ENCODE data around the gene ST6GALNAC4.

ST6GALNAC4 gene

DNA sequence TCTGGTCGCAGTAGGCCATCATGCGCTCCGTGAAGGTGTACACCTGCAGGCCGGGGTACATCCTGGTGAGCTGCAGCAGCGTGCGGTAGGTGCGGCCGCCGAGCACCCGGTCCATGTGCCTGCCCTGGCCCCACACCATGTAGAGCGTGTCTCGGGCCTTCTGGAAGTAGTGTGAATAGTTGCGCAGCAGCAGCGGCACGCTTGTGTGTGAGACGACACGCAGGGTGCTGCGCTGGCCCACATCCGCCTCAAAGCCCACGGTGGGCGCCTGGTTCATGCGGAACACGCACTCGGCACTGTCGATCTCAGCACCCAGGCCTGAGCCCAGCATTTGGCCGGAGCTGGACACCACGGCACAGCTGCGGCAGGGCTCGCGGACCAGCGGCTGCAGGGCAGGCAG is 4.5 kb downstream of the ST6GALNAC4 start:
- no peak for DNase-seq (ENCODE audit: low read depth in 2 of 2)

DNA sequence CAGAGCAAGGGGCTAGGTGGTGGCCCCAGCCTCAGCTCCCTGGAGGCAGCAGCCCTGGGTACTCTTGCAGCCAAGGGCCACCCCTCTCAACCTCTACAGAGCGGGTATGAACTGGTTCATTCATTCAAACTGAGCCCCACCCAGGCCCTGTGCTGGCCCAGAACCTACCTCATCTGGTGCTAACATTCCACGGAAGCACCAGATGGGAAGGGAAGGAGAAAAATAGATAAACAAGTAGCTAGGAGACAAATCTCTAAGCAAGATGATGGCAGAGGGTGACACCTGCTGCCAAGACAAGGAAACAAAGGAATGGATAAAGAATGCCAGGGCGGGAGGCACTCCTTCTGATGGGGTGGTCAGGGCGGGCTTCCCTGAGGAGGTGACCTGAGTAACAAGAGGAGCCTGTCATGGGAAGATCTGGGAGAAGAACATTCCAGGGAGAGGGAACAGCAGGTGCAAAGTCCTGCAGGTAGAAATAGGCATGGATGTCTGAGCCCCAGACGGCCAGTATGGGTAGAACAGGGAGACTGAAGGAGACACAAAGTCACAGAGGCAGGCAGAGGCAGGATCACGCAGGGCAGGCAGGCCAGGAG is 6.1 kb downstream of the ST6GALNAC4 start:
- DNase-seq (ENCODE audit: low read depth in 2 of 2): no peak

DNA sequence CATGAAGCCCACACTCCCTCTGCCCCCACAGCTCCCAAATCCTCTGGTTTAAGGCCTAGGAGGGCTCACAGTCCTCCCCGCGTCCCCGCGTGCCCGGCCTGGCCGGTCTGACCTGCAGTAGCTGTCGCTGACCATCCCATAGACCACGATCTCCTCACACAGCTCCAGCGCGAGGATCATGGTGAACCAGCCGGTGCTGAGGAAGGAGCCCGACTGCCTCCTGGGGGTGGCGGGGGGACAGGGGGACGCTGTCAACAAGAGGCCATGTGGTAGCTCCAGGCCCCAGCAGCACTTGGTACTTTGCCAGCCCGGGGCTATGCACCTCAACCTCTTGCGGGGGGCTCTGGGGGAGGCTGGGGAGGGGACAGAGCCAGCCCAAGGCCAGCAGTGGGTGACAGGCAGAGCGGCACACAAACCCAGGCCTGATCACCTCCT is 7.0 kb downstream of the ST6GALNAC4 start:
- no peak for DNase-seq (ENCODE audit: low read depth in 2 of 2)

DNA sequence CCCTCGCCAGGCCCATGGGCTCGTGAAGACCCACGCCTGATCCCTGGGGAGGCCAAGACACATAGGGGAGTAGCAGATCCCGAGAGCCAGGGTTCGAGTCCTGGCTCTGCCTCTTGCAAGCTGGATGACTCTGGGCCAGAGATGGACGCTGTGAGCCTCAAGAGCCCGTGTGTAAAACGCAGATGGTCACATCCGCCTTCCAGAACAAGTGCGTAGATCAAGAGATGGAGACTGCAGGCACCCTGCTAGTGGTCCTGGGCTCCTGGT is 8.2 kb downstream of the ST6GALNAC4 start:
- no peak for DNase-seq (ENCODE audit: low read depth in 2 of 2)

DNA sequence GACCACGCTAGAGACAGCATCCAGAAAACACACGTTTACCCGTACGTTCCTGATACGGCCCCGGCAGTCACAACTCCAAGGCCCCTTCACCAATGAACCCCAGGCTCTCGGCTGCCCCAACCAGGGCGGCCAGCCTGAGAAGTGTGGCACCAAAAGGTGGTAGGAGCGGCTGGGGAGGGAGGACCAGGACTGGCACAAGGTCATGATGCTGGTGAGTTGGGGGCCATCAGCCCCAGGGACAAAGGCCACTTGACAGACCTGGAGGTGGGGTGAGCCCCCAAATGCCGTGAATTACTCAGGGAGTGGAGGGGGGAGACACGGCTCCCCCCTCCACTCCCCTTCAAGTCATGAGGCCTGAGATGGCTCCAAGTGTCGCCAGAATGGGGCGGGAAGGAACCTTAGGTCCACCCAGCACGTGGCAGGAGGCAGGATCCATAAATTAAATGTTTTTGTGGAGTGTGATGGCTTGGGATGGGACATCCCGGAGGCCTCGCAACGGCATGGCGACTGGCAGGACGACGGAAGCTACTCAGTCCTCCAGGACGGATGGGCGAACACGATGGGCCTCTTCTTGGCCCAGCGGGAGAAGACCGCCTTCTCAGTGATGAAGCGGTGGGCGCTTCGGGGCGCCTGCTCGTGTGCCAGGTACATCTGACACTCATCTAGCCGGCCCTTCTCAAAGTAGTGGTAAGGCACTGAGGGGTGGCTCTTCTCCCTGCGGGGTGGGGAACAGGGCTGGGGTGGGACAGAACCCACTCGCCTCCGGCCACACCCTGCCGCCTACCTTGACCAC is 8.8 kb downstream of the ST6GALNAC4 start:
- DNase-seq (ENCODE audit: low read depth in 2 of 2): no peak

DNA sequence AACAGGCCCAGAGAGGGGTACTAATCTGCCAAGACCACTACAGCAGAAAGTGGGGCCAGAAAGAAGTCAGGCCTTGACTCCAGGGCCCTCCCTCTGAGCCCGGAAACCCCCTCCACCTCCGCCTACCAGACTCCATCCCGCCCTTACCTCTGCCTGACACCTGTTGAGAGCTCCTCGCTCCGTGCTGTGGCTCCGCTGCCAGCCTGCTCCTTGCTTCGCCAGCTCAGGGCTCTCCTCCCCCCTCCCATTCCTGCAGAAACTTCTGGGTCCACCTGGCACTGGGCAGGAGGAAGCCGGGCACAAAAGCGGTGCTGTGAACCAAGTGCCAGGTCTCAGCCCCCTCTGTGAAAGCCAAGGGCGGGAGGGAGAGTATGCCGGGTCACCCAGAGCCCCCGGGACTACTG is 11.1 kb downstream of the ST6GALNAC4 start:
- DNase-seq (ENCODE audit: low read depth in 2 of 2): no peak

DNA sequence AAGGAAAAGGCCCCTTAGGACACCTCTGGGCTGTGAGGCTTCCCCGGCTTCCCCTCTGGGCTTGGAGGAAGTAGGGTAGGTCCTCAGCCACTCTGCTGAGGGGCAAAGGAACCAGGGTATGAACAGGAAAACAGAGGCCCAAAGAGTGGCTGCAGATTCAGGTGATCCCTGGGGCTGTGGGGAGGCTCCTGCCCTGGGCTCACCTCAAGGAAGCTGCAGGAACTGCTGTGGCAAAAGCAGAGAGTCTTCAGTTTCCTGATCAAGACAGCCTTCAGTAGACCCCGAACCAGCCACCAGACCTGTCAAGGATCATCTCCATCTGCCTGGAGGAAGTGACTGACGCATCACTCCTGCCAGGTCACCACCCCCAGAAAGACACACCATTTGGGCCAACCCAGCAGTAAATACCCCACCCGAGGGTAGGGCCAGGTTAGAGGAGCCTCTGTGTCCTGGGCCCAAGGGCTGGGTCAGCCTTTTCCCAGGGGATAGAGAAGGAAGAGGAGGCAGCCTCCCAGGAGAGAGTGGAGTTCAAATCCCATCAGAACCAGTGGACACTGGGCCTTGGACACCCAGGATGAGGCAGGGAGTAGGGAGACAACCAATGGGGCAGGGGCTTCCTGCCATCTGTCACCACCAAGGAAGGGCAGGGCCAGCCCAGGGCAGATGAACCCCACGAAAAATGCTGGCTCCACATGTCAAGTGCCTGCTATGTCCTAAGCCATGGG is 11.7 kb downstream of the ST6GALNAC4 start:
- DNase-seq (ENCODE audit: low read depth in 2 of 2): no peak

DNA sequence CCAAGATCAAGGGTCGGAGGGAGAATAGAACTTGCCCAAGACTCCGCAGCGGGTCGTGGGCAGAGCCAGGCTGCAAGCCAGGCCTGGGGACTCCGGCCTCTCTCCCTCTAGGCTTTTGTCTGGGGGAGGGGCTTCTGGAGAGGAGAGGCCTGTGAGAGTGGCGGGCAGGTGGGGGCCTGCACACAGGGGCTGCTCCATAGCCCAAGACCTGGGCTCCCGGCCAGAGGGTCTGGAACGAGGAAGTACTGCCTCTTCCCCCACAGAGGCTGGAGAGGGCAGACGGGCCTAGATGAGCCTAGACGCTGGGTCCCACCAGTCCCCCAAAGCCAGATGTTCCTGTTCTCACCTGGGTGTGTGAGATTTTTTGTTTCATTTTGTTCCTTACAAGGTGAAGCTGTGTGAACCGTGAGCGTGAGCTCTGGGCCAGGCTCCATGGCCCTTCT is 12.3 kb downstream of the ST6GALNAC4 start:
- DNase-seq (ENCODE audit: low read depth in 2 of 2): no peak

DNA sequence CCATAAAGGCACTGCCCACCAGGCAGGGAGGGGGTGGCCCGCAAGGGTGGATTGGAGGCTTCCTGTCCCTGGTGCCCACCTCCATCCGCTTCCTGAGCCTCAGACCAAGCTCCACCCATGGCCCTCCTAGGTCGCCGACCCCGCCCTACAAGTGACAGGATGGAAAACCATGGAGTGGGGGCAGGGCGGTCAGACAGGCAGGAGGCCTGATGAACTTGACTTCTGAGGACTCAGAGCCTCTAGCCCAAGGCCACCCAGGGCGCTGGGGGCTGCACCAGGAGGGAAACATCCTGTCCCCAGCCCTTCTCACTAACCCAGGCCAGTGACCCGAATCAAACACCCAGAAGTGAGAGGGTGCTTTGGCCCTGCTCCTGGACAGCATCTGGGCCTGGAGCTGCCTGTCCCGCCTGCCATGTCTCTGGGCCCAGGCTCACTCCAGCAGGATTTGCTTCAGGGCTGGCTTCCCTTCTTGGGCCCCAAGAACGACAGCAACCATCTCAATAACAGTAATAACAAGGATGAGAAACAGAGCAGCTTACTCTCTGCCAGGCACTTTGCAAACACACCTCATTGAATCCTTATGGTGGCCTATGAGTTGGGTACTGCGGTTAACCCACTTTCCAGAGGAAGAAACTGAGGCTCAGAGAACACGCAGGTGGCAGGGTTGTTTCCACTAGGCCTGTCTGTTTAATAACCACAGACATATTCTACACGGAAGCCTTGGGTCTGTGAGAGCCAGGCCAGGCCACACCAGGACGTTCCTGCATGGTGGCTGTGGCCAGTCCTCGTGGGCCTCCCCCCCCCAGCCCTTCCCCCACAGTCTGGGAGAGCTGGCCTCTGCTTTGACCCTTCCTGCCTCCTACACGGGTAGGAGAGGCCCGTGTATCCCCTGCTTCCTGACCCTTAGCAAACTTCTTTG is 13.0 kb downstream of the ST6GALNAC4 start:
- DNase-seq (ENCODE audit: low read depth in 2 of 2): peak; percentile 82 to 86

DNA sequence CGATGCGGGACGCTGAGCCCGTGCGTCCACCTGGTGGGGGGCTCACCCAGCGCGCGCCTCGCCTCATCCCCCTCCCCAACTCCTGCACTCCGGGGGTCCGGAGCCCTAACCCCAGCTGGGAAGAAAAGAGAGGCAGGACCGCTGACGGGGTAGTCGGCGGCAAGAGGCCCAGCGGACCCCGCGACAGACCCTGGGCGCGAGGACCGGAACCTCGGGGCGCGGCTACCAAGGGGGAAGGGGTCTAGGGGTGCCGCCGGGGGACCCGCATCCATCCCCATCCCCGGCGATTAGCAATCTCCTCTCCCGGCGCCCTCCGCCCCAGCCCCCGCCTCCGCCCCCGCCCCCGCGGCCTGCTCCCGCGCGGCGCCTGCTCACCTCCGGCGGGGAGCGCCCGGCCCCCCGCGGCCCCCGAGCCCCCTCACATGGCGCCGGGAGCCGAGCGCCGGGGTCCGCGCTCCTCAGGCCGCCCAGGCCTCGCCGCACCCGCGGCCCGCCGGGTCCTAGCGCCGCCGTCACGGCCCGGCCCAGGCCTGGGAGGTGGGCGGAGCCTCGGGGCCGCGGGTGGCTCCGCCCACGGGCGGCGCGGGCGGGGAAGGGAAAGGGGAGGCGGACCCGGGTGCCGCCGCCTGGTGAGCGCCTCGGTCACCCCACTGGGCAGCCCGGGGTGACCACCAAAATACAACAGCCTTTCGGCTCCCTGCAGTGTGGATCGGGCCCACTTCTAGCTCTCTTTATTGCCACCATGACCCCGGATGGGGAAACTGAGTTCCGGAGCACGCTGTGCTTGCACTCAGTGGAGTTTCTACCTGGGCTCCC is 17.5 kb downstream of the ST6GALNAC4 start, which contains the start of gene ST6GALNAC6:
Gene ST6GALNAC6 (minus strand): TSS at position 476 of the 816 bp plus-strand sequence. CDS start 1,622 bp downstream, outside the sequence.
- DNase-seq (ENCODE audit: low read depth in 2 of 2): peak; percentile 65 to 71

DNA sequence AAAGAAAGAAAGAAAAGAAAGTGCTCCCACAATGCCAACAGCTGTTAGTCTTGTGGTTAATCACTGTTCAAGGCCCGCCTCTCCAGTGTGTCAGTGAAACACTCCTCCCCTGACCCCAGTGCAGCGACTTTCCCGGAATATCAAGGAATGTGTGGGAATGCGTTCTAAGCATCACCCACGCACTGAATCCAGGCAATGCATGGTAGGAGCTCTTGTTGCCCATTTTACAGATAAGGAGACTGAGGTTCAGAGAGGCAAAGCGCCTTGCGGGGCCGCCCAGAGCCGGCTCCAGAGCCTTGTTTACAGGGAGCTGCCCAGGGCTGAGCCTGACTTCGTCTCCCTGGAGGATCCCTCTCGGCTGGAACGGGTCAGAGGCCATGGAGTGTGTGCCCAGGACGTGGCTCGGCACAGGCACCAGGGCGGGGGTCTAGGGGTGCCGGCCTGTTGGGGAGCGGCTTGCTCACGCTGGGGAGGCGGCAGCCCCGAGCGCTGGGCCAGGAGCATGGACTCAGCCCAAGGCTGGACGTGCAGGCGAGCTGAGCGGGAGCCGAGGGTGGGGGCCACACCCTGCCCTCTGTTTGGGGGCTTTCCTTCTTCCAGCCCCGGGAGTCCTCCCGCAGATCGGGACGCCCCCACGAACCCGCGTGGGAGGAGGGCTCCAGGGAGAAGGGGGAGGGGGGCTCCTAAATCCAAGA is 18.3 kb downstream of the ST6GALNAC4 start:
- no peak for DNase-seq (ENCODE audit: low read depth in 2 of 2)

DNA sequence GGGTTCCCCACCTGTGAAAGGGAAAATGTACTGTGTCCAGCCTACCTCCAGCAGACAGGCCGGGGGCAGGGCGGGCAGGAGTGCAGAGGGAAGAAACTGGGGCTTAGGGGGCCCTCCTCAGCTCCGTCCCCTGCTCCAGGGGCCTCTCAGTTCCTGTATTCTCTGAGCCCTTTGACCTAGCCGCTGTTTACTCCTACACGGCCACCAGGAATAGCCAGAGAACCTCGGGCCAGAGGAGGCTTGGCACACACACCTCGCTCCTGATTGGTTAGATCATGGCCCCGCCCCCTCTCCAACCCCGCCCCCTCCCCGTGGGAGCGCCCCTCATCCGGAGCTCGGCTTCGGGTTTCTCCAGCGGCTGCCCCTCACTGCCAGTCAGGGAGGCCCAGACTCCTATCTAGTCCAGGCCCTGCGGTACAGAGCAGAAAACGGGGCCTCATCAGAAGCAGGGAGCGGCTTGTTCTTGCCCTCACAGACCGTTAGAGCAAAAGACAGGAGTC is 19.6 kb downstream of the ST6GALNAC4 start:
- peak in 1 of 2 donors; percentile 32 for DNase-seq (ENCODE audit: low read depth in 2 of 2)

DNA sequence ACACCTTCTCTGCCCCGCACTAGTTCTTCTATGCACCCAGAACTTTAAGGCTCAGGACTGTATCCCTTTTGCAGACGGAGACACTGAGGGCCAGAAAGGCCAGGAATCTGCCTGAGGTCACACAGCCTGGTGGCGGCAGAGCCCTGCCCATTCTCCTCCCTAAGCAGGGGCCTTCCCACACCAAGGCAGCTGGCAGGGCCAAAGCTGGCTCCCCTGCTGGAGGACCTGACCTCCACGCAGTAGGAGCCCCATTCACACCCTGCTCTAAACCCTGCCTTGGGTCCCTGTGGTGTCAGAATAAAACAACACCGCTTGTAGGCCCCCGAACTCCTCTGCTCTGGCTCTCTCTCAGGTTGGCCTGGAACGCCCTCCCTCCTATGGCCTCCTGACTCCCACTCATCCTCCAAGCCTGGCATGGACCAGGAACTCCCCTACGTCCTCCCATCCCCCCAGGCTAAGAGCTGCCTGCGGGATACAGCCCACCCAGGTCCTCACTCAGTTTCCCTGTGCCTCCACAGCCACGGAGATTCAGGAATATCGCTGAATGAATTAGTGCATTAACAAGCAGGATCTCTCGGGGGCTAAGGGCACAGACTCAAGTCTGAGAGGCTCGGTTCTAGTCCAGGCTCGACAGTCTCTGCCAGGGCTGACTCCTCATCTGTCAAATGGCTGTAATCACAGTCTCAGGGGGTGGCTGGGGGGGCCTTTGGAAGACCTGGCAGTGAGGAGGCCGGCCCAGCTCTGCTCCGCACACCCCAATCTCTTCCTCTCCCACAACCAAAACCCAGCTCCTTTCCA is 20.2 kb downstream of the ST6GALNAC4 start:
- DNase-seq (ENCODE audit: low read depth in 2 of 2): no peak

DNA sequence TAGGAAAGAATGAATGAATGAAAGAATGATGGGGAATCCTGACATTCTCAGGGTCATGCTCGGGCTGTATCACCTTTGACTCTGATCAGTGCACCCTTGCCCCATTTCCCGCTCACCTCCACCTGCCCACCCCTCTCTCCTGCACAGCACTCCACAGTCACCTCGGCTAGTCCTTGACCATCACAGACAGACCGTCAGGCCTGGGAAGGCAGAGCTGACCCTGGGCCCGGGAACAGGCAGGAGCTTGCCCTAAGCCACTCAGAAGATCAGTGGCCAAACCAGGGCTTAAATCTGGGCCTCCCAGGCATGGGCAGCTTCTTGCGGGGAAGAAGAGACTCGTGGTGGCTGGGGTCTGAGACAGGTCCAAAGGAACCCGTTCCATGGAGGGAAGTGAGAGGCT is 21.0 kb downstream of the ST6GALNAC4 start:
- DNase-seq (ENCODE audit: low read depth in 2 of 2): no peak

DNA sequence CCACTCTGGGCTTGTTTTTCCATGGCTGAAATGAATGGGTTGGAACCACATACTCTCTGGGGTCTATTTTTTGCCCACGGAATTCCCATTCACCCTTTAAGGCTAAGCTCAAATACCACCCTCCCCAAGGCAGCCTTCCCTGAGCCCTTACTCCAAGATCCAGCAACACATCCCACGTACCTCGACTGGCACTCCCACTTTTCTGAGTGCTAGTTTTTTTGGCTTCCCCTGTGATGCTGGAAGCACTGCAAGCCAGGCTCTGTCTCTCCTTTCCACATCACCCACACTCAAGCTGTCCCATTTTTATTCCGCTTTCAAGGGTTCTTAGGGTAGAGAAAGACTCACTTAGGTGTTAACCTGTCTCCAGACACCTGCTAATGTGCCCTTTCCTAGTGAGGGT is 23.4 kb downstream of the ST6GALNAC4 start:
- no peak for DNase-seq (ENCODE audit: low read depth in 2 of 2)

DNA sequence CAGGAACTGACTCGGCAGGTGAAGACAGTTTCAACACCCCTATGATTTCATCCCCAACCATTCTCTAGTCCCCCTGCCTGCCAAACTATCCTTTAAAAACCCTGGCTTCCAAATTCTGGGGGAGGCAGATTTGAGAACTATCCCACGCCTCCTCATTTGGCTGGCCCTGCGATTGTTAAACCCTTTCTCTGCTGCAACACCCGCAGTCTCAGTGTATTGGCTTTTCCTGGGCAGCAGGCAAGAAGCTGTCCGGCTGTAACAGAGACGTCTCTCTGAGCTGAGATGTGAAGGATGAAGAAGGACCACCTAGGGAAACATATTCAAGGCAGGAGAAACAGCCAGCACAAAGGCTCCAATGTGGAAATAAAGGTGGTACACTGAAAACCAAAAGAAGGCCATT is 24.0 kb downstream of the ST6GALNAC4 start:
- DNase-seq (ENCODE audit: low read depth in 2 of 2): no peak

DNA sequence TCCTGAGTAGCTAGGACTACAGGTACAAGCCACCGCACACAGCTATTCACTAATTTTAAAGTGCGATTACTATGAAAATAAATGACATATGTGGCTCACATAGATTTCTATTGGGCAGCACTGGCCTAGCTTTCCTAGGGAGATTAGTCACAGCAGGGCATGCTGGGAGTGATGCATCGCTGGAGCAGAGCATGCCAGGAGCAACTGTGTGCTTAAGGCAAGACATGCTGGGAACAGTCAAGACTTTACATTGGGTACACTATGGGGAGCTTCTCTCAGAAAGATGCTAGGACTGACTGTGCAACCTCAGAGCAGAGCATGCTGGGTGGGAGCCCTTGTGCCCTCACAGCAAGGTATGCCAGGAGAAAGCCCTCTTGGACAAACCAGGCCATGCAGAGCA is 26.8 kb downstream of the ST6GALNAC4 start:
- DNase-seq (ENCODE audit: low read depth in 2 of 2): no peak

DNA sequence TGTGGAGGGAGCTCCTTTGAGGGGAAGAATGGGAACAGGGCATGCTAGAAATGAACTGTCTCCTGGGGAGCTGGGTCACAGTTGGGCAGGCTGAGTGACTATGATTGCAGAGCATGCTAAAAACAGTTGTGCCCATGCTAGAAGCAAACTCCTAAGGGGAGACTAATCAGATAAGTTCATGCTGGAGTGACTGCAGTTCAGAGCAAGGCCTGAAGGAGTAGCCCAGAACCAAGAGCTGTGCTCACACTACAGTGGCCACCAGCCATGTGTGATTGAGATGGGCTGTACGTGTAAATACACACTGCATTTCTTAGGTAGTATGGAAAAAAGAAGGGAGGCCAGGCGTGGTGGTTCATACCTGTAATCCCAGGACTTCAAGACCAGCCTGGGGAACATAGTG is 29.0 kb downstream of the ST6GALNAC4 start:
- DNase-seq (ENCODE audit: low read depth in 2 of 2): no peak

DNA sequence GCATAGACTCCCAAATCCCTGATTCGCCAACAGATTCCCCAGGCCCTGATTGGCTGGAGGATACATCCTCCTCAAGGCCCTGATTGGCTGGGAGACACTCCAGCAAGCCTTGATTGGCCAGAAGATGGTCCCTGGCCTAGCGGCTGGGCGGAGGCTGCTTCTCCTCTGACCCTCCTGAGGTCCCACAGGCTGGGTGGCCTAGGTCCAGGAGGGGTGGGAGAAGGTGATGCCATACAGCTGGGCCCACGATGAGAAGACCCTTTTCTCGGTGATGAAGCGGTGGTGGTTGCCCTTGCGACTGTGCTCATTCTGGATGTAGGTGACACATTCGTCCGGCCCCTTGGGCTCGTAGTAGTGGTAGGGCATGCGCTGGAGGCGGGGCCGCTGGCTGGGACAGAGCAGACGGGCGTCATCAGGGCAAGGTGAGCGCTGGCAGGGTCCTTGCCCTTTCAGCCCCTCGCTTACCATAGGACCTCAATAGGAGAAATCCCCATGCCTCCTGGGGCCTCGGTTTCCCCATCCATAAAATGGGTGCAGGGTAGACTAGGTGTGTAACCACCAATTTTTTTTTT is 30.4 kb downstream of the ST6GALNAC4 start:
- DNase-seq (ENCODE audit: low read depth in 2 of 2): no peak
